Pancreas (tissue), 10 donors: ENCODE data around the gene PRR15L. TPM values are rescaled to one million over a fixed set of nuclear protein-coding genes. Genes with fewer than 3 reads are reported as not detected.

Experiments used
- ATAC-seq, 4 donors: fragments of 200-7000 bp; cut with Tn5 transposase; one replicate each; pipeline versions ENCODE4 v1.8.0 to v1.9.1; 2020; ENCODE audit warnings: mild to moderate bottlenecking in 4 of 4, moderate library complexity in 4 of 4
- DNase-seq, 6 donors: peaks; one replicate each; pipeline ENCODE4 v3.0.0-alpha.2; 2020
- FAIRE-seq: peaks from 2 replicates; lab custom pipeline; 2012; peaks lifted over from hg19 to GRCh38; lab: Jason Lieb, UNC
- H3K27ac ChIP-seq, 4 donors: fragments of 200-600 bp; sonication (generic); 1 replicate in 3 of 4; 2 replicates in 1 of 4; pipeline versions ENCODE4 v1.5.0 to v1.8.0; 2020
- H3K27me3 ChIP-seq, 4 donors: fragments of 200-600 bp; one replicate each; pipeline ENCODE4 v1.8.0; 2021
- H3K36me3 ChIP-seq, 3 donors: fragments of 200-600 bp; sonication (generic) in 1 of 3; one replicate each; pipeline versions ENCODE4 v1.5.0 to v1.8.0; 2020 to 2021
- H3K4me1 ChIP-seq, 3 donors: fragments of 200-600 bp; one replicate each; pipeline ENCODE4 v1.8.0; 2021
- H3K4me3 ChIP-seq, 4 donors: fragments of 200-600 bp; sonication (generic) in 2 of 4; one replicate each; pipeline versions ENCODE4 v1.5.0 to v1.8.0; 2020 to 2021
- H3K9me3 ChIP-seq, 4 donors: fragments of 200-600 bp; one replicate each; pipeline ENCODE4 v1.8.0; 2021
- WGBS, 2 donors: extraction: QIAGEN DNeasy Blood & Tissue Kit; methylation state at CpG; one replicate each; pipeline ENCODE4 v1.1.7; 2013; 5-methylcytosine and 5-hydroxymethylcytosine counted together
- intact Hi-C, 3 donors: fragments of 100-400 bp; cut with DNase I; formaldehyde crosslinking; loops; one replicate each; pipeline versions ENCODE4 v1.11.1 to v1.14.2; 2022
- polyA plus RNA-seq, 2 donors: library from polyadenylated mRNA; stranded (reverse); fragments of 200-250 nt; gene quantifications; one replicate each; pipeline ENCODE4 v1.2.3, GENCODE V29; 2013
- total RNA-seq, 6 donors: library from RNA; stranded (reverse); fragmentation: NEBNext Ultra II Directional in 4 of 6; extraction: Animal tissue kit (Norgen Biotek cat#: 25700) in 4 of 6; gene quantifications; one replicate each; pipeline versions ENCODE4 v1.2.1 to v1.2.4, GENCODE V29; 2021 to 2023
- TF ChIP-seq, protein P1 (sequence below), 4 donors: fragments of 200-600 bp; sonication (generic) in 3 of 4; IDR thresholded peaks; one replicate each; pipeline versions ENCODE4 v1.5.0 to v1.8.0; 2021; ENCODE audit warnings: antibody characterized with exemption in 4 of 4
- donor health status: healthy with polysubstance abuse.
- donor health status: DM: no; HTN: no; CAD: no; lungs with moderate emphysema.
- donor health status: DM: no; HTN: no; CAD: no.
- donor health status: control.
- donor health status: control.
- donor health status: Bipolar disorder and iron deficiency.
- donor health status: DM: yes; HTN: yes; CAD: no.
- donor health status: DM: no; HTN: no; CAD: no.
- donor health status: DM: no; HTN: no; CAD: no.
- donor health status: DM: yes; HTN: yes; CAD: no.

Gene PRR15L
- total and polyA plus RNA-seq, 8 donors: 26.6 to 68.6 (median 49.8) TPM

DNA sequence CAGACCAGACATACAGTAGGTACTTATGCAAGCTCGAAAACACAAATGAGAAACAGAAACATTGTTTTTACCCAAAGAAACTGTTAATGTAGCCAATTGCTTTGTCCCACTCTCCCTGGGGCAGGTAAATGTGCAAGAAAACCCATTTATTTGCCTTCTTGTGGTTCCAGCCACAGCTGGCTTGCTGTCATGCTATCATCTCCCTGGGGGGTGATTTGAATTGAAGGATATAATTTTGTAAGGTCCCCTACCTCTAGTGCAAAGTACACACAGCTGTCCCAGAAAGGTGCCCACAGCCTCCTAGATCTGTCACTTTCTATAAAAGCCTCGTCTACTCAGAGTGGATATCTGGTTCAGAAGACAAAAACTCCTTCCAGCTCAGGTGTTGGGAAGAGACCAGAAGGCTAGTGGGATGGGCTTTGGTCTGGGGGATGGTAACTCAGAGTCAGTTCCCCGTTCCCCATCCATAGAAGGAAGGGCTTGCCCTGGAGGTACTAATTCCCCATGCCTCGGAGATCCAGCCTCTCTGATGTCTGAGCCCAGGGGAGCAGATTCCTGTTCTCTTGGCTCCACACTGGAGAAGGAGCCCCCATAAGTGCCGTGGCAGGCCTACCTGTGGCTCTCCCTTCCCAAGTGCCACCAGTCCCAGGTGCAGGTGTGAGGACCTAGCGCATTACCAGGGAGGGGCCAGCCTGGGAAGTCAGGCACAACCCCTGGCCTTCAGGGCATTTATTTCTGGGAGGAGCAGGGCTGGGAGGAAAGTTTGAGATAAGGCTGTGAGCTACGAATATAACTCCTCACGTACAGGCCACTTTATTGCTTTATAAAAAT, 2.4 kb upstream of the PRR15L start:
- H3K27me3 ChIP-seq: no peaks in the 10 kb centered on the region
- H3K9me3 ChIP-seq: no peaks in the 10 kb centered on the region
- no peak overlapping the region for H3K4me3 ChIP-seq
- TF ChIP-seq, protein P1, sequence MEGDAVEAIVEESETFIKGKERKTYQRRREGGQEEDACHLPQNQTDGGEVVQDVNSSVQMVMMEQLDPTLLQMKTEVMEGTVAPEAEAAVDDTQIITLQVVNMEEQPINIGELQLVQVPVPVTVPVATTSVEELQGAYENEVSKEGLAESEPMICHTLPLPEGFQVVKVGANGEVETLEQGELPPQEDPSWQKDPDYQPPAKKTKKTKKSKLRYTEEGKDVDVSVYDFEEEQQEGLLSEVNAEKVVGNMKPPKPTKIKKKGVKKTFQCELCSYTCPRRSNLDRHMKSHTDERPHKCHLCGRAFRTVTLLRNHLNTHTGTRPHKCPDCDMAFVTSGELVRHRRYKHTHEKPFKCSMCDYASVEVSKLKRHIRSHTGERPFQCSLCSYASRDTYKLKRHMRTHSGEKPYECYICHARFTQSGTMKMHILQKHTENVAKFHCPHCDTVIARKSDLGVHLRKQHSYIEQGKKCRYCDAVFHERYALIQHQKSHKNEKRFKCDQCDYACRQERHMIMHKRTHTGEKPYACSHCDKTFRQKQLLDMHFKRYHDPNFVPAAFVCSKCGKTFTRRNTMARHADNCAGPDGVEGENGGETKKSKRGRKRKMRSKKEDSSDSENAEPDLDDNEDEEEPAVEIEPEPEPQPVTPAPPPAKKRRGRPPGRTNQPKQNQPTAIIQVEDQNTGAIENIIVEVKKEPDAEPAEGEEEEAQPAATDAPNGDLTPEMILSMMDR (IDR thresholded peaks at IDR 0.05): no peak
- ATAC-seq (peak; percentile 13 to 54 (median 38)), DNase-seq (peak; percentile 60 to 83 (median 68)), FAIRE-seq (no peak)
- peaks cover 20 to 28% (median 26%) of the 10 kb centered on the region in 3 donors for H3K4me1 ChIP-seq
- 23 to 28% methylated on average over 8 of the region's 8 CpGs for WGBS, 2 donors
- peak overlapping the region; percentile 39 to 73 (median 57) for H3K27ac ChIP-seq
- H3K36me3 ChIP-seq: no peaks in the 10 kb centered on the region
- intact Hi-C loops: no loop called here

DNA sequence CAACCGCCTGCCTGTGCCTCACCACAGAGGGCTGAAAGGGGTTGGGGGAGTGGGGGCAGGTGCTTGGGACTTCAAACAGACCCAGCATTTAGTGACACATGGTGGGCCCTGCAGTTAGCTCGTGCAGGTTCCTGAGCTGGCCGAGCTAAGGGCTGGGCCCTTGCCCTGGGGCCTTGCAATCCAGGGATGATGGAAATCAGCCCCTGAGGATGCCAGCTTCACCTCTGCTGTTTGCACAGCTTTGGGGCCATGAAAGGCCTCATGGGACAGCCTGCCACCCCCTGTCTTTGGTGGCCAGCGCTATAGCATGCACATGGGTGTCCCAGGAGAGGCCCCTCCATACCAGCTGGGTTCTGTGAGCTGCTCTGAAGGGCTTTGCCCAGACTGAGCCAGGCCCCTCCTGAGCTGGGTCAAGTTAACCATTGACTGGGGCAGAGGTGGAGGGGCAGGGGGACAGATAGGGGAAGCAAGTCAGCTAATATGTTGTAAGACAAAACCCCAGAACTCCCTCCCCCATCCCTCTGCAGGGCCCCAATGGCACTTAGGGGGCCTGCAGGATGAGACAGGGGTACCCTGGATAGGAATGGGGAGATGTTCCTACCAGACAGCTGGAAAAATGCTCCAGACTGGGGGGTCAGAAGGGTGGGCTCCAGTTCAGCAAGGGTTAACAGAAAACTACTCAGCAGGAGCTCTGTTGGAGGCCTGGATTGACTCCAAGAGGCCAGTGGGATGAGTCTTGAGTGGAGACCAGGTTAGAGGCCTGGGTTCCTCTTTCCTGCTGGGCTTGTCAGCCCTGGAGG, 692 bp downstream of the PRR15L start:
- Histone ChIP-seq H3K36me3 (peaks cover 0 to 12% (median 10%) of the 10 kb centered on the region in 3 donors), H3K27ac (peak overlapping the region; percentile 61 to 97 (median 92)), H3K4me1 (peaks cover 30 to 46% (median 43%) of the 10 kb centered on the region in 3 donors), H3K27me3 (no peaks in the 10 kb centered on the region), H3K4me3 (peak overlapping the region; percentile 60 to 65 (median 63)), H3K9me3 (no peaks in the 10 kb centered on the region)
- no peak for FAIRE-seq
- DNase-seq: peak in 4 of 6 donors; percentile 60 to 65 (median 63)
- TF ChIP-seq, protein P1 (IDR thresholded peaks at IDR 0.05): no peak
- peak; percentile 17 to 45 (median 34) for ATAC-seq
- intact Hi-C loops: no loop called here
- WGBS, 2 donors: 6 to 14% methylated on average over 4 of the region's 4 CpGs

DNA sequence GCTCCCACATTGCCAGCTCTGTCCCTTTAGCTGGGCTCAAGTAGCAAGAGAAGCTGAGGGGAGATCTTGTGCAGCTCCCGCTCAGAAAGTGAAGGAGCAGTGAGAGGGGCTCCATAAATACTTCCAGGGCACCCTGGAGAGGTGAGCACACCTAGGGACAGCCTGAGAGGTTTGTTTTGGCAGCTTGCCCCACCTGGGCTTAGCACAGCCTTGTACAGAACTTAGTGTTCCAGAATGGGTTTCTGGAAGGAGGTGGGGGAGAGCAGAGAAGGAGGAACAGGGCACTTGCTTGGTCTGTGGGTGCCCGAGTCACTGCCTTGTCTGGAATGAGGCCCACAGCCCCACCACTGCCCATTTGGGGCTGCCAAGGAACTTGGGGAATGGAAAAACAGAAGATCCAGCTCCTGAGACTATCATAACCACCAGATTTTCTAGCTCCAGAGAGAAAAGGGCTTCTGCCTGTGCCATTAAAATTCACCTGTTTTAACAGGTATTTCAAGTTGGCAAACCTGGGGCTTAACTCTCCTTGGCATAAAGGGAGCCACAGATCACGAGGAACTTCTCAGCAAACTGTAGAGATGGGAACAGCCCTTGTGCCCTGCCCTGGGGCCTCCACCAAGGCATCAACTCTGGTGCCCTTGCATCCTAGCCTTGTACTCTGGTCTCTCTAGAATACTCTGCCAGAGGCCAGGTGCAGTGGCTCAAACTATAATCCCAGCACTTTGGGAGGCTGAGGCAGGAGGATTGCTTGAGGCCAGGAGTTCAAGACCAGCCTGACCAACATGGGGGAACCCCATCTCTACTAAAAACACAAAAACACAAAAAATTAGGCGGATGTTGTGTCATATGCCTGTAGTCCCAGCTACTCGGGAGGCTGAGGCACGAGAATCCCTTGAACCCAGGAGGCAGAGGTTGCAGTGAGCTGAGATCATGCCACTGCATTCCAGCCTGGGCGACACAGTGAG, 1.9 kb downstream of the PRR15L start:
- H3K9me3 ChIP-seq: no peaks in the 10 kb centered on the region
- peak overlapping the region; percentile 60 to 65 (median 63) for H3K4me3 ChIP-seq
- TF ChIP-seq, protein P1 (IDR thresholded peaks at IDR 0.05): no peak
- DNase-seq: peak; percentile 84 to 96 (median 90)
- intact Hi-C loops: no loop called here
- H3K36me3 ChIP-seq: peaks cover 0 to 14% (median 12%) of the 10 kb centered on the region in 3 donors
- FAIRE-seq: no peak
- peak; percentile 45 to 64 (median 56) for ATAC-seq
- no peaks in the 10 kb centered on the region for H3K27me3 ChIP-seq
- 12% methylated on average over 7 of the region's 7 CpGs for WGBS, 2 donors
- peak overlapping the region; percentile 61 to 97 (median 92) for H3K27ac ChIP-seq
- peaks cover 41 to 55% (median 54%) of the 10 kb centered on the region in 3 donors for H3K4me1 ChIP-seq

DNA sequence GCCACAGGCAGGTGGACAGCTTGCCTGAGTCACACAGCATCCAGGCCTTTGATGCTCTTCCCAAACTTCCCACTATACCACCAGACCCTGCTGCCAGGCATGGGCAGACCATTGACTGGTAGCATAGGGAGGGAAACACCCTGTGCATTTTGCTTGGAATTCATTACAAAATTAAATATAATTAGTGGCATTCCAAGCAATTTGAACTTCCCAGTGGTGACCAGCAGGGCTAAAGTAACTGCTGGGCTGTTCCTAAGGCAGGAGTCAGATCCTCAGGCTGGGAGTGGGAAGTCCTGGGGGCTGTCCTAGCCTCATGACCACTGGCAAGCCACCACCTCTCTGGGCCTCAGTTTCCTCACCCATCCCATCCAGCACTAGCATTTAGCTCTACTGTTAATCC, 3.8 kb downstream of the PRR15L start:
- Histone ChIP-seq H3K27ac (peak overlapping the region in 3 of 4 donors; percentile 43 to 97 (median 95)), H3K4me1 (peaks cover 37 to 62% (median 54%) of the 10 kb centered on the region in 3 donors), H3K4me3 (peak overlapping the region; percentile 3 to 65 (median 62)), H3K9me3 (no peaks in the 10 kb centered on the region), H3K36me3 (peaks cover 0 to 14% (median 12%) of the 10 kb centered on the region in 3 donors), H3K27me3 (no peaks in the 10 kb centered on the region)
- ATAC-seq (no peak), FAIRE-seq (no peak), DNase-seq (no peak)
- intact Hi-C loops: no loop called here
- TF ChIP-seq, protein P1 (IDR thresholded peaks at IDR 0.05): no peak
